Keratinocyte (primary cell): ENCODE results near the gene SLC12A5.

ENCODE experiments used
- CTCF ChIP-seq, 3 experiments: IDR thresholded peaks in 1 of 3; conservative IDR thresholded peaks in 1 of 3; optimal IDR thresholded peaks in 1 of 3; 2 replicates in 2 of 3; 3 replicates in 1 of 3; pipeline versions ENCODE3 to v1.5.1; 2011; ENCODE audit warnings: low read length in 3 of 3, mild to moderate bottlenecking in 3 of 3, moderate library complexity in 2 of 3, control low read depth in 1 of 3, inconsistent platforms in 1 of 3; ENCODE audit not compliant: insufficient read depth in 2 of 3; ENCODE audit errors: extremely low read depth in 1 of 3
- EZH2 ChIP-seq: IDR thresholded peaks from one replicate; pipeline ENCODE4 v1.6.1; 2012; ENCODE audit warnings: inconsistent platforms, mild to moderate bottlenecking, low read length, moderate library complexity

GRCh38 chr20:46089417-46090388 is 60.7 kb downstream of the SLC12A5 start, which contains the start of gene NCOA5:
- peak in 2 of 3 experiments; percentile 7 to 64 for TF ChIP-seq CTCF (optimal IDR thresholded peaks at IDR 0.05 in 1 of 3, IDR thresholded peaks at IDR 0.05 in 1 of 3, conservative IDR thresholded peaks at IDR 0.05 in 1 of 3; ENCODE audit: extremely low read depth in 1 of 3, insufficient read depth in 2 of 3, low read length in 3 of 3)
- no peak for TF ChIP-seq EZH2
